Cardiac muscle cell (in vitro differentiated cells and primary cell): ENCODE measurements around the gene CCDC167. TPM values are rescaled to one million over a fixed set of nuclear protein-coding genes. Genes with fewer than 3 reads are reported as not detected.

Source experiments
- DNase-seq, 2 donors: peaks; one replicate each; pipeline versions ENCODE4 v3.0.0 to v3.0.0-alpha.2; 2010 to 2017; ENCODE audit warnings: low read depth in 1 of 2, low spot score in 1 of 2
- H3K27ac ChIP-seq: fragments of 200-600 bp; sonication (generic); 2 replicates; pipeline ENCODE4 v1.5.1; 2016
- H3K27me3 ChIP-seq: fragments of 200-600 bp; sonication (generic); 2 replicates; pipeline ENCODE4 v1.6.0; 2016; ENCODE audit warnings: control low read depth
- H3K36me3 ChIP-seq: fragments of 200-600 bp; sonication (generic); 2 replicates; pipeline ENCODE4 v1.5.1; 2016; ENCODE audit warnings: control low read depth
- H3K4me1 ChIP-seq: fragments of 200-600 bp; sonication (generic); 2 replicates; pipeline ENCODE4 v1.8.1; 2017; ENCODE audit warnings: low read depth, mild to moderate bottlenecking, mixed run types
- H3K4me3 ChIP-seq: fragments of 200-600 bp; sonication (generic); 2 replicates; pipeline ENCODE4 v1.5.1; 2016; ENCODE audit warnings: mild to moderate bottlenecking
- H3K9me3 ChIP-seq: fragments of 200-600 bp; sonication (generic); 2 replicates; pipeline ENCODE4 v1.5.1; 2017; ENCODE audit warnings: low read depth, mild to moderate bottlenecking, control low read depth
- CTCF ChIP-seq: IDR thresholded peaks from 2 replicates; pipeline ENCODE4 v1.5.1; 2012; ENCODE audit warnings: low read depth, mild to moderate bottlenecking, low read length
- polyA plus RNA-seq: library from polyadenylated mRNA; unstranded; fragments of >200 nt; fragmentation: Nextera tagmentation; extraction: Ambion mirVana; gene quantifications from 2 replicates; pipeline ENCODE4 v1.2.1, GENCODE V29; 2016
- total RNA-seq: library from RNA; depleted of rRNA; stranded (reverse); fragments of >200 nt; gene quantifications from 2 replicates; pipeline ENCODE4 v1.2.3, GENCODE V29; 2016

CCDC167 gene
- total and polyA plus RNA-seq, 2 experiments from 2014 or later = 48.5 to 99.2 TPM

GRCh38 chr6:37486121-37486839, 13.4 kb downstream of the CCDC167 start:
- Histone ChIP-seq H3K27ac (no peak overlapping the region), H3K9me3 (no peaks in the 10 kb centered on the region), H3K4me3 (no peak overlapping the region), H3K36me3 (no peaks in the 10 kb centered on the region), H3K27me3 (no peaks in the 10 kb centered on the region), H3K4me1 (peaks cover 22% of the 10 kb centered on the region)
- no peak for TF ChIP-seq CTCF
- DNase-seq = no peak

- no peaks in the 10 kb centered on the region for H3K36me3 ChIP-seq
- peak; percentile 6 for TF ChIP-seq CTCF
- H3K9me3 ChIP-seq = no peaks in the 10 kb centered on the region
- no peaks in the 10 kb centered on the region for H3K27me3 ChIP-seq
- H3K4me3 ChIP-seq = no peak overlapping the region
- H3K4me1 ChIP-seq = peaks cover 28% of the 10 kb centered on the region
- no peak overlapping the region for H3K27ac ChIP-seq
- DNase-seq = peak in 1 of 2 donors; percentile 20
These were observed 14.4 kb downstream of the CCDC167 start for GRCh38 chr6:37485291-37485702.

GRCh38 chr6:37484786-37485170, 14.9 kb downstream of the CCDC167 start:
- Histone ChIP-seq H3K27me3 (no peaks in the 10 kb centered on the region), H3K36me3 (peaks cover 2% of the 10 kb centered on the region), H3K27ac (no peak overlapping the region), H3K4me3 (no peak overlapping the region), H3K9me3 (no peaks in the 10 kb centered on the region), H3K4me1 (peaks cover 23% of the 10 kb centered on the region)
- no peak for TF ChIP-seq CTCF
- no peak for DNase-seq

GRCh38 chr6:37483917-37484785, 15.5 kb downstream of the CCDC167 start:
- Histone ChIP-seq H3K4me3 (no peak overlapping the region), H3K9me3 (no peaks in the 10 kb centered on the region), H3K36me3 (peaks cover 7% of the 10 kb centered on the region), H3K27ac (no peak overlapping the region), H3K27me3 (no peaks in the 10 kb centered on the region), H3K4me1 (peaks cover 22% of the 10 kb centered on the region)
- TF ChIP-seq CTCF = peak; percentile 75
- peak; percentile 53 to 74 for DNase-seq

- peaks cover 18% of the 10 kb centered on the region for H3K4me1 ChIP-seq
- no peak overlapping the region for H3K4me3 ChIP-seq
- DNase-seq = no peak
- H3K27me3 ChIP-seq = no peaks in the 10 kb centered on the region
- TF ChIP-seq CTCF = no peak
- peaks cover 7% of the 10 kb centered on the region for H3K36me3 ChIP-seq
- no peak overlapping the region for H3K27ac ChIP-seq
- H3K9me3 ChIP-seq = no peaks in the 10 kb centered on the region
These were observed 16.3 kb downstream of the CCDC167 start for GRCh38 chr6:37483252-37483901.
